Thyroid gland (tissue), 4 donors: ENCODE measurements around the gene CASP8AP2.

ENCODE experiments used
- CTCF ChIP-seq, 6 experiments: fragments of 200-600 bp in 3 of 6; fragments of 450-650 bp in 3 of 6; sonication (generic) in 3 of 6; IDR thresholded peaks; one replicate each; pipeline ENCODE4 v1.5.1; 2016 to 2019; ENCODE audit warnings: antibody characterized with exemption in 6 of 6, mild to moderate bottlenecking in 2 of 6, inconsistent platforms in 1 of 6, moderate library complexity in 1 of 6
- POLR2A ChIP-seq, 2 donors: fragments of 450-650 bp; IDR thresholded peaks; one replicate each; pipeline ENCODE4 v1.6.1; 2017; ENCODE audit warnings: antibody characterized with exemption in 2 of 2, mild to moderate bottlenecking in 2 of 2, moderate library complexity in 1 of 2

- TF ChIP-seq POLR2A (IDR thresholded peaks at IDR 0.05): no peak
- no peak for TF ChIP-seq CTCF (IDR thresholded peaks at IDR 0.05)
Observed at GRCh38 chr6:89834884-89835792, 5.5 kb downstream of the CASP8AP2 start.
